DMS53 (cell line): ENCODE results near the gene PID1.
"Not testable (repeated sequence)": the region's sequence is repeated elsewhere in the genome, so short reads cannot be mapped to it uniquely, and the experiment has no call there.

ENCODE experiments used
- DNase-seq: peaks from one replicate; lab custom pipeline; 2025; lab: John Stamatoyannopoulos, UW

PID1 gene

GRCh38 chr2:229212241-229212640, 58.8 kb downstream of the PID1 start:
- no peak for DNase-seq

GRCh38 chr2:229210641-229211040, 60.4 kb downstream of the PID1 start:
- no peak for DNase-seq

GRCh38 chr2:229206548-229206947, 64.5 kb downstream of the PID1 start:
- peak; percentile 84 for DNase-seq

DNA sequence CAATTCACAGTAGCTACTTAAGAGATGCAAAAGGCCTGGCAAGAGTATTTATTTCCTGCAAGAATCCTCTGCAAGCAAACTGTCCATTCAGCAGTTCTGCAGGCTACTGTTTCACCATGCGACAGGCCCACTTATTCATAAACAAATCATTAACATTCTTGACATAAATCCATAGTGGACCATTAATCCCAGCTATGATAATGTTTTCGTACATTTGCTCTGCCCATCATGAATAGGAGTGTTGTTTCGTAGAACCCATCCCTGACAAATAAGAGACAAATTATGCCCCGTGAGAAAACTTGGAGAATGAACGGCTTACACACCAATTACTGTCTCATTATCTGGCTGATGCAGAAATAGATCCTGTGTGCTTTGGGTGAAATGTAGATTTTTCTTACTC, 65.4 kb downstream of the PID1 start:
- DNase-seq = peak; percentile 10

DNA sequence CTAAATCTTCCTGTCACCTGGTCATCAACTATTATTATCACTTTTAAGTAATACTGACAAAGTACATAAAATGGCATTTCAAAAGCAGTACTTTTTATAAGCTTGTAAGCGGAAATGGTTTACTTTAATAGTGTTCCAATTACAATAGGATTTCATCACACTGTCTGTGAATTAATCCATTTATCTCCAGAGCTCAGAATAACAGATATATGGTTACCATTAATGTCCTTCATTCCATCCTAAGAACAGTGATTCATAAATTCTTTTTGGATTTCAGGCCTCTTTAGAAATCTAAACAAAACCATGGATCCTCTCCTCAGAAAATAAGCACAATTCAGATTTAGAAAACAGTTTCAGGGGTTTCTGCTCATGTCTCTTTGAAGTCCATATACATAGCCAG, 68.4 kb downstream of the PID1 start:
- DNase-seq = no peak

DNA sequence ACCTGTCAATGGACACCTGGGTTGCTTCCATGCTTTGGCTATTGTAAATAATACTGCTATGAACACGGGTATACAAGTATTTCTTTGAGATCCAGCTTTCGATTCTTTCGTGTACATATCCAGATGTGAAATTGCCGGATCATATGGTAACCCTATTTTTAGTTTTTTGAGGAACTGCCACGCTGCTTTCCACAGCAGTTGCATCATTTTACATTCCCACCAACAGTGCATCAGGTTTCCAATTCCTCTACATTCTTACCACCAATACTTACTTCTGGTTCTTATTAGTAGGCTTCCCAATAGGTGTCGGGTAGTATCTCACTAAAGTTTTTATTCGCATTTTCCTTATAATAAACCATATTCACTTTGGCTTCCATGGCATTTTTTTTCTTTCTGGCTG, 69.6 kb downstream of the PID1 start:
- no peak for DNase-seq

- DNase-seq = no peak
Measured at GRCh38 chr2:229199267-229199666, 71.8 kb downstream of the PID1 start.

DNA sequence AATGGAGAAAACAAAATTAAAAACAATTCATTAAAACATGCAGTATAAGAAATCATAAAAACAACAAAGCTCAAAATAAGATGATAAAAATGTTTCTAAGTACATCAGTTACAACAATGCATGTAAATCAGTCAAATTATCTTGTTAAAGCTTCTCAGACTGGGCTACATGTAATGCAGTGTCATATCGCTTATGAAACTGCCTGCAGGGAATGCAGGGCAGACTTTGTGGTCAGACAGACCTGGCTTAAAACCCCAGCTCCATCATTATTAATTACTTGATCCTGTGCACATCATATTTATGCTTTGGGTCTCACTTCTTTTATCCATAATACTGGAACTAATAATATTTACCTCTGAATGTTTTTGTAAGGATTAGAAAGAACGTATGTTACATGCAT, 74.6 kb downstream of the PID1 start:
- no peak for DNase-seq

DNA sequence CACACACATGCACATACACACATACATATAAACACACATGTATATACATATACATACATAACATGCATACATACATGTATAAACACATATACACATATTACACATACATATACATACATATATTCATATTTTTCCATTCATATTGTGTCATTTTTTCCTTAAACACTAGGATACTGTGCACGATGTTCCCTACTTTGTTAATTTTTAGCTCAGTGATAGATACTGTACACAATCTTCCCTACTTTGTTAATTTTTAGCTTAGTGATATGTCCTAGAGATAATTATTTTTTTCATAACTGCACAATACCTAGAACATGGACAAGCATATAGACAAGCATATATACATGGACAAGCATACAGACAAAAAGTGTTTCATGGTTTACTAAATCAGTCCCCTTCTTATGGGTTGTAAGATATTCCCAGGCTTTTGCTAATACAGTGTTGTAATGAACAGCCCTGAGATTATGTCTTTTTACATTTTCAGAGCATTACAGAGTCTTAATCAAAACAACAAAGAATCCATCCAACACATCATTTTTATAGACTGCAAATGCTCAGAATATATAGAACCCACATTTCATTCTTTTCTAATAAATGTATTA, 75.6 kb downstream of the PID1 start:
- DNase-seq = no peak

GRCh38 chr2:229193281-229193680, 77.8 kb downstream of the PID1 start:
- no peak for DNase-seq

DNA sequence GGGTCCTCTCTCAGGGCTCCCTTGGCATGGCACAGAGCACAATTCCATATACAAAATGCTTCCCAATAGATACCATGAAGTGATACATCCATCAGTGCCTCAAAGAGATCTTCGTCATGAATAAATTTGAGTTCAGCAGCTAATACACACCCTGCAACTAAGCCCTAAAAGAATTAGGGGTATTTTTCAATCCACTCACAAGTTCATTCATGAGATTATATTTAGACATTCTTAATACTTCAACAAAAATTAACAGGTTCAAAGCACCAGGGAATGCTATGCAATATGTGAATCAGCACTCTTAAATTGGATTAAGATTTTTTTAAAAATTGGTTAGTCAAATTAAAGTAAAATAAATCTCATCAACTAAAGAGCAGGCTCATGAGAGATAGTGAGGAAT, 79.7 kb downstream of the PID1 start:
- DNase-seq = no peak

GRCh38 chr2:229187123-229187522, 84.0 kb downstream of the PID1 start:
- DNase-seq = not testable (repeated sequence)

GRCh38 chr2:229181641-229182040, 89.4 kb downstream of the PID1 start:
- no peak for DNase-seq

- no peak for DNase-seq
Measured at GRCh38 chr2:229180658-229181057, 90.4 kb downstream of the PID1 start.

DNA sequence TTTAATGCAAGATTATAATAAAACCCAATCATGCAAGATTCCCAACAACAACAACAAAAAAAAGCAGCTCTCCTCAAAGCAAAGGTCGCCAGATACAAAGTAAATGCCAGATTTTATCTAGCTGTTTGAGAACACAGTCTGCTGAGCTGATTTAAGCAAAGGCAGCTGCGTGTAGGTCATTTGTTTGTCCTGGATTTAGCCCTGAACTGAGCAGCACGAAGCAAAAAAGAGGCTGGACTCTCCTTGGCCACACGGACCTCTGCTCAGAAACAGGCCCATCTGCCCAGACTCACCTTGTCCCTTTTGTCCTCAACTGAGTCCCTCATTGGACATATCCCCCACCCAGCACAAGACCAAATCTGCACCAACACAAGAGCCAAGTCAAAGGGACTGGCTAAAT, 91.5 kb downstream of the PID1 start:
- peak; percentile 61 for DNase-seq

GRCh38 chr2:229178706-229179105, 92.4 kb downstream of the PID1 start:
- no peak for DNase-seq

DNA sequence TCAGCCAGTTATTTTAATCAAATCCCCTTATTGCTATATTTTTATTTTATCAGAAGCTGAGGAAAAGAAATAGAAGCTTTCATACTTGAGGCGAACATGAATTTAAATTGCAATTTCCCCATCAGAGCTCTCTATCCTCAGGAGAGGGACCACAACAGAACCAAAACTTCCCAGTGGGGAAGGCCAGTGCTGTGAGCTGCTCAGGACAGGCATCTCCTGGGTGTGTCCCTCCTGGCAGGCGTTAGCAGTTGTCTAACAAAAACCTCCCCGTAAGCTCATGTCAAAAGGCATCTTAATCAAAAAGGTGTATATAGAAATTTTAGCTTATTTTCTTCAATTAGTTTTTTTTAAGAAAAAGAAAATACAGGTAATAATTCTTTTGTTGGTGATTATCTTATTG, 93.0 kb downstream of the PID1 start:
- DNase-seq = no peak

DNA sequence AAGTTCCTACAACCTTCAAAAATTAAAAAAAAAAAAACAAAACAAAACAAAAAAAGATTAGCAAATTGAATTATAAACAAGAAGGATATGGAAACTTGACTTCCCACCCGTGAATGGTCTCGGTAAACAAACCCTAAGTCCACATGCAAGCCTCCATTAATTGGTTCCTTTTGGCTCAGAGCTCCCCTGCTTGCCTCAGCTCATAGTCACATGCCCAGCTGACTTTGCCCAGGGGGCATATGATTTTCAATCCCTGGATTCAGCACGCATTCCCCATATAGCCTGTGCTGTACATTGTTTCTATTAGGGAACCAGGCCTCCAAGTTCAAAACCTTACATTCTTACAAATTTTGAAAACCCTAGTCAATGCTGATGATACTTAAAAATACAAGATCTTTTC, 95.0 kb downstream of the PID1 start:
- no peak for DNase-seq

DNA sequence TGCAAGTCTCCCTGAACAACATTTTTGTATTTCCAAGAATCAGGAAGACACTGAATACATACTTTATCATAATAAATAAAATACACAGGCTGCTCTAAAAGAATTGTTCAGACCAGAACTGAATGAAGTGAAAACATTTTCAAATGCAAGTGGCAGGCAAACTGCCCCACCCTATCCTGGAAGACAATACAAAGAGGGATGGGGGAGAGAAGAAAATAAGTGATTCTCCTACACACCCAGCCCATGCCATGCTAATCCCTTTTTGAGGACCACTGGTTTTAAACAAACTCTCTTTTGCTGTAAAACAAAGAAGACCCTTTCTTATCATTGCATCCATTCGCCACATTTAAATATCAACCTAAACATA, 95.6 kb downstream of the PID1 start:
- no peak for DNase-seq

- peak; percentile 6 for DNase-seq
Measured at GRCh38 chr2:229174794-229175496, 96.1 kb downstream of the PID1 start.

GRCh38 chr2:229173825-229174359, 97.2 kb downstream of the PID1 start:
- DNase-seq = no peak

GRCh38 chr2:229170916-229171315, 100.2 kb downstream of the PID1 start:
- DNase-seq = no peak

- no peak for DNase-seq
Measured at GRCh38 chr2:229170171-229170570, 100.9 kb downstream of the PID1 start.

- no peak for DNase-seq
Measured at GRCh38 chr2:229169751-229170150, 101.3 kb downstream of the PID1 start.
